HPDE6-E6E7 (cell line): ENCODE measurements around the gene KCNJ13.

Experiments used
- DNase-seq: peaks from one replicate; pipeline ENCODE4 v3.0.0; 2011; ENCODE audit warnings: missing footprints; ENCODE audit errors: extremely low spot score

KCNJ13 gene

GRCh38 chr2:232776435-232776834 lies at the start of gene KCNJ13:
Gene KCNJ13 (minus strand): TSS chr2:232776565. CDS start chr2:232771362, 5,203 bp downstream.
- DNase-seq: no peak

GRCh38 chr2:232817756-232818155 lies 41.4 kb upstream of the KCNJ13 start:
- no peak for DNase-seq

DNA sequence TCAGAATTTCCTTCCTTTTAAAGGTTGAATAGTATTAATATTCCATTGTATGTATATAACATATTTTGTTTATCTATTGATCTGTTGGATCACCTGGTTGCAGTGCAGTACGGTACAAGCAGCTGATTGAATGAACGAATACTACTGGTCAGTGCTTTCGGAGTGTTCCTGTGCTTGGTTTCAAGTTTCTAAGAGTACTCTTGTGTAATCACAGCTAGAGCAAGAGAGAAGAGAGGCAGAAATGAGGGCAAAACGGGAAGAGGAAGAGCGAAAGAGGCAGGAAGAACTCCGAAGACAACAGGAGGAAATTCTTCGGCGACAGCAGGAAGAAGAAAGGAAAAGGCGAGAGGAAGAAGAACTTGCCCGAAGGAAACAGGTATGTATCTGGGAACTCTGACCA lies 40.3 kb upstream of the KCNJ13 start:
- no peak for DNase-seq

GRCh38 chr2:232815569-232815968 lies 39.2 kb upstream of the KCNJ13 start:
- DNase-seq: no peak

- no peak for DNase-seq
These were observed 34.1 kb upstream of the KCNJ13 start for GRCh38 chr2:232810444-232810843.

GRCh38 chr2:232809349-232810124 lies 33.2 kb upstream of the KCNJ13 start:
- DNase-seq: no peak

GRCh38 chr2:232802091-232802490 lies 25.7 kb upstream of the KCNJ13 start:
- no peak for DNase-seq

DNA sequence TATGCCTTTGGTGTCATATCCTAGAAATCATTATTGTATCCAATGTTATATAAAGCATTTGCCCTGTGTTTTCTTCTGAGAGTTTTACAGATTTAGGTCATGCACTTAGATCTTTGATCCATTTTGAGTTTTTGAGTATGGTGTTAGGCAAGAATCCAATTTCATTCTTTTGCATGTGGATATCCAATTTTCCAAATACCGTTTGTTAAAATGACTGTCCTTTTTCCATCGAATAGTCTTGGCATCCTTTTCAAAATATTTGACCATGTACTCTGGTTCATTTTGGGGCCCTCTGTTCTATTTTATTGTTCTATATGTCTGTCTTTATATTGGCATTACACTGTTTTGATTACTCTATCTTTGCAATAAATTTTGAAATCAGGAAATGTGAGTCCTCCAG lies 23.8 kb upstream of the KCNJ13 start:
- DNase-seq: no peak

GRCh38 chr2:232798187-232798586 lies 21.8 kb upstream of the KCNJ13 start:
- DNase-seq: no peak

GRCh38 chr2:232795920-232796319 lies 19.6 kb upstream of the KCNJ13 start:
- no peak for DNase-seq

DNA sequence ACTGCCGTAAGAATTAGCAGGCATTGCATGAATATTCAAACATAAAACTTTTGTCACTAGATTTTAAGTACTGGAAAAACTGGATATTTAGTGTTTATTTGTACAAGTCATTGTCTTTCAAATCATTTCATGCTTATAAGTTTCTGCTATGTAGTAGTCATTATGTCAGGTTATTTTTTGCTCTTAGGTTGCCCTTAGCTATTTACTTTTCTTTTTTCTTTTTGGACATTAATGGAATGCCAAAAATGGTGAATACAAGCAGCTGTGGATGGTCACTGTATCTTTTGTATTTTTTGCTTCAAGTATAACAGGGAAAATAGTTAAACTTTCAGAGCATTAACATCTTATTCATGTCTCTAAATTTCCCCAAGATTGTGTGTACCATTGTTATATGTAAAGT lies 18.6 kb upstream of the KCNJ13 start:
- no peak for DNase-seq

GRCh38 chr2:232793271-232793670 lies 16.9 kb upstream of the KCNJ13 start:
- DNase-seq: no peak

GRCh38 chr2:232791518-232791917 lies 15.2 kb upstream of the KCNJ13 start:
- no peak for DNase-seq

- no peak for DNase-seq
These were observed 12.7 kb upstream of the KCNJ13 start for GRCh38 chr2:232789082-232789481.

DNA sequence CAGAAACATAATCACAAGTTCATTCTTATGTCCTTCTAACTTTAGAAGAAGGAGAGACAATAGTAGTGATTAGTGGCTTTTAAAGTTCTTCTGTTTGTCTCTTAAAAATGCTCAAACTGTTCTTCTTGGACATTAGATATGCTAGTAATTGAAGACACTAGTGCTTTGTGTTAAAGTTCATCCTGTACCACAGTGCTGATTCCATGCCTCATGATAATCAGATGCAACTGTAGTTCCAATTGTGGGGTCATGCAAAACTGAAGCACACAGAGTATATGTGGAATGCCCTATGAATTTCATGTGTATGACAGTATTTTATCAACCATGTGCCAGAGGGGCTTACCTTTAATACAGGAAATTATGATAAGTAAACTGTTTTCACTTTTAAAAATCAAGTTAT lies 11.4 kb upstream of the KCNJ13 start:
- no peak for DNase-seq

- no peak for DNase-seq
These were observed 6.9 kb upstream of the KCNJ13 start for GRCh38 chr2:232783278-232783677.

DNA sequence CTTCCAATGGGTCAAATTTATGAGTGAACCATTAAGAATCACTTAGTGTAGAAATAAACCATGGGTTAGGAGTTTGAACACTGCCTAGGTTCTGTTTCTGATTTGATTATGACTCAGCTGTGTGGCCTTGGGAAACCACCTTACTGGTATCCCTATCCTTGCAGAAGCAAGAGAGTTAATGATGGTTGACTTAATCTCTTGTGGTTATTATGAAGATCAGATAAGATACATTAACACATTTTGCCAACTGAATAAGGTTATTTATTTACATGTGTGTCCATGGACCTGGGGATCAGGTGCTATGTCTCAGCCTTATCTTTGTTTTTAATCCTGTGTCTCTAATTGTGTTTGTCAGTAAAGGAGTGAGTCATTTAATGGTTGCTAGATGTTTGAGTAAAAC lies 5.4 kb upstream of the KCNJ13 start:
- DNase-seq: peak; percentile 29

- DNase-seq: no peak
These were observed 3.6 kb upstream of the KCNJ13 start for GRCh38 chr2:232779934-232780333.

- no peak for DNase-seq
These were observed 3.1 kb upstream of the KCNJ13 start for GRCh38 chr2:232779465-232779864.

DNA sequence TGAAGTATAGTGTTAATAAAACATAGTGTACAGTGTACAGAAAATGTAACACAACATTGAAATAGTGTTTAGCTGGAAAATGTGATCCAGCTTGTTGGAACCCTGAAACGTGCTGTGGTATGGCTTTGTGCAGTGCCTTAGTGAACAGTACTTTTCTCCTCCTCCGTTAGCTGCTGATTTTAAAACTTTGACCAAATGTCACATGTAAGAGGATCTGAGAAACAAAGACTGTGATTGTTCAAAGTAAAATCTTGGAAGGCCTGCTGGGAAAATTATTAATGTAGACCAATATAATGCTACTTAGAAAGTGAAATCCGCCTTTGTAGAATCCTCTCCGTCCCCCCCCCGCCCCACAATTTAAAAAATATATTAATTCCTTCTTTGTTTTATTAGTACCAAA lies 911 bp upstream of the KCNJ13 start:
- DNase-seq: no peak

- no peak for DNase-seq
These were observed 2.5 kb downstream of the KCNJ13 start for GRCh38 chr2:232773815-232774214.

DNA sequence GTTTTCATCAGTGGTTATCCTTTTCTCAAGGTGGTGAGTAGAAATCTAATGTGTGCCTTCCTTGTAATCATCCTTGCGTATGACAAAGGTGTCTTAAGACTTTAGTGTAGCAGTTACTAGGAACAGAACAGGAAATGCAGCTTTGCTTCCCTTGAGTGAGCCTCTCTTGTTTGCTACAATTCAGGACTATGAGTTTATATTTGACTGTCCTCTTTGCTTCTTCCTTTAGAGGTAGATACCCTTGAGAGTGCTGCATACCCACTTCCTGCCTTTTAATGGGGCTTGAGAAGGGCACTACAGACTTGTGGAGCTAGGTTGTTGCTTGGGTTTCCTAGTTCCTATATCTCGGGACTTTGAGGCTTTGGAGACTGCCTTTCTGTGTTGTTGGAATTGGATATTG lies 3.8 kb downstream of the KCNJ13 start:
- DNase-seq: no peak

GRCh38 chr2:232771870-232772269 lies 4.5 kb downstream of the KCNJ13 start:
- no peak for DNase-seq

DNA sequence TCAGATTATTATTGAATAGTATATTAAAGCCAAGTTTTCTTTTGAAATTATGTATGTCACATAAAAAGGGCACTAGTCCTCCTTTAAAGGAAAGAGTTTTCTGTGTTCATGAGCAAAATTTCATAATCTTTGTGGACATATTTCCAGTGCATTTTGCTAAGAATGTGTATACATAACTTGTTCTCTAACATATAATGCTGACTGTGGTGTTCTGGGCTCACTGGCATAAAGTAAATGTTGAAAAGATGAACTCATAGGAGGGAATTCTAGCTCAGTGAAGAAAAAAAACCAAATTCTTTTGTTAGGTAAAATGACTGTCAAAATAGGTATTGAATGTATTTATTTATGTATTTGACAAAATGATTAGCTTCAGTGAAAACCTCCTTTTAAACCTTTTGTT lies 6.2 kb downstream of the KCNJ13 start:
- no peak for DNase-seq
